Activated CD8-positive, alpha-beta memory T cell treated with anti-CD3 and anti-CD28 coated beads, Interleukin-2, amount 10 ng/mL, durations not matched to agents 7 days and 5 days (primary cell): ENCODE measurements around the gene RSPH9. TPM values are rescaled to one million over a fixed set of nuclear protein-coding genes. Genes with fewer than 3 reads are reported as not detected.

Experiments
- ATAC-seq: fragments of 150-1000 bp; cut with Tn5 transposase; one replicate; pipeline ENCODE4 v1.10.0; 2021; ENCODE audit warnings: moderate library complexity
- CTCF ChIA-PET: fragments of 350-600 bp; sonication (Branson Sonifier 250); formaldehyde crosslinking; loops from one replicate; lab custom pipeline; 2021; ENCODE audit warnings: antibody characterized with exemption; lab: Charles Lee
- DNase-seq: peaks from one replicate; pipeline ENCODE4 v3.0.0-alpha.2; 2020
- H3K27ac Mint-ChIP-seq: one replicate; pipeline ENCODE4 v1.8.0; 2021; ENCODE audit warnings: mild to moderate bottlenecking, mixed read lengths
- H3K27me3 Mint-ChIP-seq: one replicate; pipeline ENCODE4 v1.8.0; 2021; ENCODE audit warnings: mixed read lengths
- H3K36me3 Mint-ChIP-seq: one replicate; pipeline ENCODE4 v1.8.0; 2021; ENCODE audit warnings: mild to moderate bottlenecking, mixed read lengths
- H3K4me1 Mint-ChIP-seq: one replicate; pipeline ENCODE4 v1.8.0; 2021; ENCODE audit warnings: mixed read lengths
- H3K4me3 Mint-ChIP-seq: one replicate; pipeline ENCODE4 v1.8.0; 2021; ENCODE audit warnings: mild to moderate bottlenecking, moderate library complexity, mixed read lengths
- H3K9me3 Mint-ChIP-seq: one replicate; pipeline ENCODE4 v1.8.0; 2022; ENCODE audit warnings: low read depth, mixed read lengths
- total RNA-seq, 2 experiments: library from RNA; stranded (reverse); gene quantifications; one replicate each; pipeline ENCODE4 v1.2.3, GENCODE V29; 2021

The RSPH9 gene
- total RNA-seq, 2 experiments from 2014 or later, result not detected

- Mint-ChIP-seq H3K4me3 (no peak overlapping the region), H3K27me3 (peaks cover 24% of the 10 kb centered on the region), H3K27ac (no peak overlapping the region), H3K4me1 (peaks cover 11% of the 10 kb centered on the region), H3K9me3 (no peaks in the 10 kb centered on the region), H3K36me3 (no peaks in the 10 kb centered on the region)
- ATAC-seq (no peak), DNase-seq (no peak)
- CTCF ChIA-PET, result interaction anchor here (1.2 to 2.1 kb wide), 2 partner anchors 10 to 58 kb away, joined by 4 to 7 read pairs; no protein-coding TSS in a partner anchor
Measured at GRCh38 chr6:43715056-43715788, 70.4 kb downstream of the RSPH9 start.

GRCh38 chr6:43716099-43716498 lies 71.3 kb downstream of the RSPH9 start:
- H3K36me3 Mint-ChIP-seq, result no peaks in the 10 kb centered on the region
- no peak overlapping the region for H3K27ac Mint-ChIP-seq
- peaks cover 5% of the 10 kb centered on the region for H3K4me1 Mint-ChIP-seq
- no peak for DNase-seq
- H3K4me3 Mint-ChIP-seq, result no peak overlapping the region
- H3K9me3 Mint-ChIP-seq, result no peaks in the 10 kb centered on the region
- peaks cover 22% of the 10 kb centered on the region for H3K27me3 Mint-ChIP-seq
- no peak for ATAC-seq
- CTCF ChIA-PET, result no interaction called here

- ATAC-seq, result no peak
- Mint-ChIP-seq H3K36me3 (no peaks in the 10 kb centered on the region), H3K27ac (no peak overlapping the region), H3K4me1 (no peaks in the 10 kb centered on the region), H3K9me3 (no peaks in the 10 kb centered on the region), H3K4me3 (no peak overlapping the region), H3K27me3 (peaks cover 21% of the 10 kb centered on the region)
- DNase-seq, result no peak
- CTCF ChIA-PET, result no interaction called here
Measured at GRCh38 chr6:43717389-43717788, 72.6 kb downstream of the RSPH9 start.

- ATAC-seq (no peak), DNase-seq (no peak)
- Mint-ChIP-seq H3K27ac (no peak overlapping the region), H3K9me3 (no peaks in the 10 kb centered on the region), H3K36me3 (no peaks in the 10 kb centered on the region), H3K4me1 (no peaks in the 10 kb centered on the region), H3K27me3 (peaks cover 23% of the 10 kb centered on the region), H3K4me3 (no peak overlapping the region)
- CTCF ChIA-PET, result no interaction called here
Measured at GRCh38 chr6:43717822-43718221, 73.0 kb downstream of the RSPH9 start.

- peaks cover 25% of the 10 kb centered on the region for H3K27me3 Mint-ChIP-seq
- no peaks in the 10 kb centered on the region for H3K9me3 Mint-ChIP-seq
- ATAC-seq (no peak), DNase-seq (no peak)
- H3K4me1 Mint-ChIP-seq, result peaks cover 3% of the 10 kb centered on the region
- H3K27ac Mint-ChIP-seq, result no peak overlapping the region
- H3K4me3 Mint-ChIP-seq, result no peak overlapping the region
- CTCF ChIA-PET, result interaction anchor here (0.6 kb wide), 1 partner anchor 50 kb away, joined by 3 read pairs; no protein-coding TSS in a partner anchor
- no peaks in the 10 kb centered on the region for H3K36me3 Mint-ChIP-seq
Measured at GRCh38 chr6:43718387-43719105, 73.7 kb downstream of the RSPH9 start.

GRCh38 chr6:43719511-43719910 lies 74.7 kb downstream of the RSPH9 start:
- DNase-seq (no peak), ATAC-seq (no peak)
- CTCF ChIA-PET, result interaction anchor here (2.4 to 3.2 kb wide), 2 partner anchors 55 to 355 kb away, joined by 8 to 13 read pairs; no protein-coding TSS in a partner anchor
- no peaks in the 10 kb centered on the region for H3K36me3 Mint-ChIP-seq
- no peaks in the 10 kb centered on the region for H3K9me3 Mint-ChIP-seq
- peaks cover 13% of the 10 kb centered on the region for H3K4me1 Mint-ChIP-seq
- H3K27ac Mint-ChIP-seq, result no peak overlapping the region
- H3K27me3 Mint-ChIP-seq, result peaks cover 20% of the 10 kb centered on the region
- no peak overlapping the region for H3K4me3 Mint-ChIP-seq

- Mint-ChIP-seq H3K4me3 (no peak overlapping the region), H3K4me1 (peaks cover 28% of the 10 kb centered on the region), H3K27me3 (peaks cover 20% of the 10 kb centered on the region), H3K36me3 (no peaks in the 10 kb centered on the region), H3K9me3 (no peaks in the 10 kb centered on the region), H3K27ac (no peak overlapping the region)
- ATAC-seq (no peak), DNase-seq (no peak)
- CTCF ChIA-PET, result interaction anchor here (0.8 to 5.8 kb wide), 7 partner anchors 15 to 358 kb away, joined by 3 to 67 read pairs (median 8); partner anchors contain the start of gene VEGFA
Measured at GRCh38 chr6:43720999-43721398, 76.2 kb downstream of the RSPH9 start.

Other genes starting within 250 kb of the RSPH9 start
- 10 to 100 TPM; 52.0 to 59.6 TPM for gene ABCC10, start 217.5 kb upstream of the RSPH9 start, total RNA-seq
- gene DLK2, start 189.5 kb upstream of the RSPH9 start, total RNA-seq, result not detected
- gene TJAP1, start 167.5 kb upstream of the RSPH9 start, total RNA-seq, result 10 to 100 TPM; 41.1 to 41.8 TPM
- under 1 TPM in 1 of 2 experiments, not detected in 1; 0.09 TPM for gene LRRC73, start 134.7 kb upstream of the RSPH9 start, total RNA-seq
- 10 to 100 TPM; 50.9 to 56.3 TPM for gene YIPF3, start 128.1 kb upstream of the RSPH9 start, total RNA-seq
- 10 to 100 TPM; 30.8 to 48.2 TPM for gene POLR1C, start 127.9 kb upstream of the RSPH9 start, total RNA-seq
- 100 to 1,000 TPM in 1 of 2 experiments, 10 to 100 TPM in 1; 83.2 to 105 TPM for gene XPO5, start 69.0 kb upstream of the RSPH9 start, total RNA-seq
- gene POLH, start 68.9 kb upstream of the RSPH9 start, total RNA-seq, result 10 to 100 TPM; 65.4 to 91.4 TPM
- gene GTPBP2, start 15.8 kb upstream of the RSPH9 start, total RNA-seq, result 100 to 1,000 TPM; 117 to 130 TPM
- 10 to 100 TPM; 37.9 to 41.1 TPM for gene MAD2L1BP, start 9.2 kb upstream of the RSPH9 start, total RNA-seq
- 10 to 100 TPM; 41.0 to 47.4 TPM for gene MRPS18A, start 42.8 kb downstream of the RSPH9 start, total RNA-seq
- 10 to 100 TPM; 27.8 to 29.0 TPM for gene VEGFA, start 125.2 kb downstream of the RSPH9 start, total RNA-seq